Stomach (tissue), 9 donors: ENCODE measurements around the gene RBM39. TPM values are rescaled to one million over a fixed set of nuclear protein-coding genes. Genes with fewer than 3 reads are reported as not detected.
A peak's percentile ranks its signal among the peaks of the same experiment; 100 is the strongest.

Experiments used
- DNase-seq, 2 donors: peaks; one replicate each; pipeline versions ENCODE4 v3.0.0 to v3.0.0-alpha.2; 2013 to 2019
- H3K27ac ChIP-seq, 5 donors: fragments of 200-600 bp in 4 of 5; sonication (generic) in 4 of 5; one replicate each; pipeline ENCODE4 v1.5.1; 2013 to 2019; ENCODE audit warnings: mild to moderate bottlenecking in 1 of 5, moderate library complexity in 1 of 5
- H3K27me3 ChIP-seq, 3 donors: fragments of 200-600 bp; sonication (generic); one replicate each; pipeline ENCODE4 v1.5.1; 2017 to 2019; ENCODE audit warnings: mixed run types in 1 of 3
- H3K36me3 ChIP-seq, 4 donors: fragments of 200-600 bp; sonication (generic); 1 replicate in 3 of 4; 2 replicates in 1 of 4; pipeline ENCODE4 v1.5.1; 2016 to 2019
- H3K4me1 ChIP-seq, 4 donors: fragments of 200-600 bp; sonication (generic); one replicate each; pipeline ENCODE4 v1.5.1; 2016 to 2019
- H3K4me3 ChIP-seq, 4 donors: fragments of 200-600 bp; sonication (generic) in 3 of 4; one replicate each; pipeline ENCODE4 v1.5.1; 2016 to 2019; ENCODE audit warnings: mild to moderate bottlenecking in 1 of 4
- H3K9me3 ChIP-seq, 4 donors: fragments of 200-600 bp; sonication (generic); one replicate each; pipeline ENCODE4 v1.5.1; 2016 to 2019
- EP300 ChIP-seq: sonication (generic); formaldehyde crosslinking; IDR thresholded peaks from one replicate; pipeline ENCODE4 v1.6.1; 2017; ENCODE audit warnings: antibody characterized with exemption
- POLR2A ChIP-seq, 4 donors: fragments of 450-650 bp; IDR thresholded peaks; one replicate each; pipeline ENCODE4 v1.6.1; 2016; ENCODE audit warnings: antibody characterized with exemption in 4 of 4, control low read depth in 2 of 4, mild to moderate bottlenecking in 1 of 4, moderate library complexity in 1 of 4
- POLR2AphosphoS5 ChIP-seq, 3 donors: sonication (generic); formaldehyde crosslinking; IDR thresholded peaks; one replicate each; pipeline ENCODE4 v1.6.1; 2016; ENCODE audit warnings: antibody characterized with exemption in 3 of 3
- WGBS, 5 donors: extraction: QIAGEN DNeasy Blood & Tissue Kit in 3 of 5; methylation state at CpG; one replicate each; pipeline versions ENCODE4 v1.1.5 to v1.1.7; 2013 to 2018; 5-methylcytosine and 5-hydroxymethylcytosine counted together
- intact Hi-C: fragments of 100-400 bp; cut with DNase I; formaldehyde crosslinking; loops from one replicate; pipeline ENCODE4 v1.15.1; 2023; ENCODE audit warnings: low total_unique reads
- polyA plus RNA-seq, 3 donors: library from polyadenylated mRNA; stranded (reverse); fragments of 200-250 nt; gene quantifications; one replicate each; pipeline ENCODE4 v1.2.3, GENCODE V29; 2013
- total RNA-seq, 5 donors: library from RNA; depleted of rRNA; stranded (reverse); fragments of >200 nt; gene quantifications; one replicate each; pipeline versions ENCODE4 v1.1.0 to v1.2.3, GENCODE V29; 2014 to 2016
- TF ChIP-seq, protein P1 (sequence below), 7 experiments: fragments of 450-650 bp in 4 of 7; fragments of 200-600 bp in 3 of 7; sonication (generic) in 3 of 7; IDR thresholded peaks; one replicate each; pipeline ENCODE4 v1.5.1; 2016 to 2019; ENCODE audit warnings: antibody characterized with exemption in 7 of 7, control low read depth in 2 of 7, mild to moderate bottlenecking in 1 of 7
- donor health status: healthy with polysubstance abuse.
- donor health status: Bipolar disorder and iron deficiency.
- donor health status: healthy.

RBM39 gene
- total and polyA plus RNA-seq, 8 donors: 93.3 to 770 (median 396) TPM

DNA sequence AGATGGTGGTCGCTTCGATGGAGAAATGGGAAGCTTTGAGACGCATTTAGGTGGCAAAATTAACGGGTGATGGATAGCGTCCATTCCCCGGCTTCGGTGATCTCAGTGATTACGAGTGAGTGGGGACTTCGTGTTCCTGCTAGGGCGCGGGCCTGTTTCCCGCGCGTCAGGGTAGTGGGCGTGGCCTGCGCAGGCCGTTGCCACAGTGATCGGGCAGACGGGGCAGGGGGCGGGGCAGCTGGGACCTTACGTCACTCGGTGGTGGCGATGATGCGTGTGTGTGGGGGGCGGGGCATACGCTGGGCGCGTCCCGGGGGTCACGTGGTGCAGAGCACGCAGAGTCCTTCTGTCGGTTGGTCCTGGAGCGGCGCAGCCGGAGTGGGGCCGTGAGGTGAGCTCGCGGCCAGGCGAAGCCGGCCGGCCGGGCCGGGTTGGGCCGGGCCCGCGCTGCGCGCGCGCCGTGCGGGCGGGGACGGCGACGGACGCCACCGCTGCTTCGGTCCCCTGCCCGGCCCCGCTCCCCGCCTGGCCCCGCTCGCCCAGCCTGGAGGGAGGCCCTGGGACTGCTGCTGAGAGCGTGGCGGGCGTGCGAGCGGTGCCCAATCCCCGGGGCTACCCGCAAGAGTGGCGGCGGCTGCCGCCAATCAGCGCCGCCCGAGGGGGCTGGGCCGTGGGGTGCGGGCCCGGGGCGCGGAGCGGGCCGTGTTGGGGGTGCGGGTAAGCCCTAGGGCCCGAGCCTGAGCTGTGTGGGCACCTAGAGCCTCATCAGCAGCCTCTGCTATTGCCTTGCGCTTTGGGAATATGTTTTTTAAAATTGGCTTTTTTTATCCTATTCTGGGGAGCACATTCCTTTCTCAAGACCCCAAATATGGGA is 29.9 kb upstream of the RBM39 start, which contains the start of gene PHF20:
TSS of gene PHF20 (plus strand) at position 327 of the 874 bp plus-strand sequence. CDS start 29,508 bp downstream, outside the sequence.
- TF ChIP-seq, protein P1, sequence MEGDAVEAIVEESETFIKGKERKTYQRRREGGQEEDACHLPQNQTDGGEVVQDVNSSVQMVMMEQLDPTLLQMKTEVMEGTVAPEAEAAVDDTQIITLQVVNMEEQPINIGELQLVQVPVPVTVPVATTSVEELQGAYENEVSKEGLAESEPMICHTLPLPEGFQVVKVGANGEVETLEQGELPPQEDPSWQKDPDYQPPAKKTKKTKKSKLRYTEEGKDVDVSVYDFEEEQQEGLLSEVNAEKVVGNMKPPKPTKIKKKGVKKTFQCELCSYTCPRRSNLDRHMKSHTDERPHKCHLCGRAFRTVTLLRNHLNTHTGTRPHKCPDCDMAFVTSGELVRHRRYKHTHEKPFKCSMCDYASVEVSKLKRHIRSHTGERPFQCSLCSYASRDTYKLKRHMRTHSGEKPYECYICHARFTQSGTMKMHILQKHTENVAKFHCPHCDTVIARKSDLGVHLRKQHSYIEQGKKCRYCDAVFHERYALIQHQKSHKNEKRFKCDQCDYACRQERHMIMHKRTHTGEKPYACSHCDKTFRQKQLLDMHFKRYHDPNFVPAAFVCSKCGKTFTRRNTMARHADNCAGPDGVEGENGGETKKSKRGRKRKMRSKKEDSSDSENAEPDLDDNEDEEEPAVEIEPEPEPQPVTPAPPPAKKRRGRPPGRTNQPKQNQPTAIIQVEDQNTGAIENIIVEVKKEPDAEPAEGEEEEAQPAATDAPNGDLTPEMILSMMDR (IDR thresholded peaks at IDR 0.05): no peak
- TF ChIP-seq POLR2AphosphoS5 (IDR thresholded peaks at IDR 0.05): peak; percentile 95 to 96 (median 96)
- TF ChIP-seq POLR2A (IDR thresholded peaks at IDR 0.05): peak in 1 of 4 donors; percentile 55
- TF ChIP-seq EP300: peak; percentile 98
- peaks cover 0 to 14% (median 8%) of the 10 kb centered on the region in 4 donors for H3K36me3 ChIP-seq
- peak within 1 kb of the TSS; percentile 93 to 97 (median 95) for H3K27ac ChIP-seq
- H3K27me3 ChIP-seq: no peaks in the 10 kb centered on the region
- peaks cover 58 to 85% (median 74%) of the 10 kb centered on the region in 4 donors for H3K4me1 ChIP-seq
- H3K4me3 ChIP-seq: peak within 1 kb of the TSS; percentile 60 to 79 (median 66)
- no peaks in the 10 kb centered on the region for H3K9me3 ChIP-seq
- intact Hi-C loops: no loop called here
- DNase-seq: peak; percentile 99 to 100
- WGBS, 5 donors: 2 to 9% (median 3%) methylated on average over 23 to 87 of the region's 87 CpGs

DNA sequence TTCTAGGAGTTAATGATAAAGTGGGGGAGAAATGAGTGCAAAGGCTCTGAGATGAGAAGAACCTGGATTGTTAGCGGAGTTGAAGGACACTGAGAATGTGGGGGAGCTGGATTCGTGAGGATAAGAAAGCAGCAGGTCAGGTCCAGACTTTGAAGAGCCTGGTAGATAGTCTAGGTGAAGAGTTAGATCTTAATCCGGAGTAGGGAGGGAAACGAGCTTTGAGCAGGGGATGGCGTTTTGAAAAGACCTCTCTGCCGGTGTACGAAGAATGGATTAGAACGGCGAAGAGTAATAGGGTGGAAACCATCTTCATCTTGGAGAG is 29.3 kb upstream of the RBM39 start:
- Histone ChIP-seq H3K9me3 (no peaks in the 10 kb centered on the region), H3K4me3 (peak overlapping the region in 3 of 4 donors; percentile 60 to 79 (median 68)), H3K4me1 (peaks cover 52 to 79% (median 68%) of the 10 kb centered on the region in 4 donors), H3K36me3 (peaks cover 0 to 14% (median 8%) of the 10 kb centered on the region in 4 donors), H3K27me3 (no peaks in the 10 kb centered on the region), H3K27ac (peak overlapping the region; percentile 93 to 97 (median 95))
- 70 to 79% (median 78%) methylated on average over 9 of the region's 9 CpGs for WGBS, 5 donors
- intact Hi-C loops: no loop called here
- no peak for DNase-seq
- TF ChIP-seq POLR2A (IDR thresholded peaks at IDR 0.05) (no peak), POLR2AphosphoS5 (IDR thresholded peaks at IDR 0.05) (no peak), EP300 (no peak)
- TF ChIP-seq, protein P1 (IDR thresholded peaks at IDR 0.05): no peak

DNA sequence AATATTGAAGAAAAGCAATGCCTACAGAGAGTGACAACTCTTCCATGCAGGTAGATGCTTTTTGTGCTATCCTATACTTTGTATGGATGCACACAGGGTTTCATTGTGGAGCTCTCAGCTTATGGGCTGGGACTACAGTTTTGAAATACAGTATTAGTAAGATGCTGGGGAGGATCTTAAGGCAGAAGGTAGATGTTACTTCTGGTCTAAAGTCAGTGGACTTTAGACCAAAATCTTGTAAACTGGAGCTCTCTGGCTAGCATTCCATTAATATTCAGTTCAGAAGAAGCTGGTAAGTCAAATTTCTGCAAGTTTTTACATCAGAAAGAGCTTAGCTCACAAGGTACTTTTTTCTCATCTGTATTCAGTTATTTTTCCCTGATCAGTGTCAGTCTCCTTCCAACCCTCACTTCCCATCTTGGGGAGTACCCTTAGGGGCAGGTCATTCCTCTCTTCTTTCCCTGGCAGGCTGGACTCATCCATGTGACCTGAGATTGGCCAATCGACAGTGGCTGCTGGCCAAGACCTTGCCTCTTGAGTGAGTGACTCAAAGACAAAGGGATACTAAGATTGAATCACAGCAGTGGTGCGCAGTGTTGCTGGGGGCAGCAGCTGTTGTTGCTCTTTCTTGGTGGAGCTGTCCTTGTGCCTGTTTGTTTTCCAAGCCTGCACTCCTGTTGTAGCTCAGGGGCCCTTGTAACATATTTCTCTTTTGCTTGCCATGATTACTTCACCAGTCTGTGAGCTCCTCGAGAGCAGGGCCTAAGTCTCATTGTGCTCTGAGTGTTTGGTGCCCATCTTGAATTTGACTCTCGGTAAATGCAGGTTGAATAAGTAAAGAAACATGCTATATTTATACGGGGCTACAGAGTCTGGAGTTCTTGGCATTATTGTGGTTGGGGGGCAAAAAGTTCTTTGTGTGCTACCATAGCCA is 26.9 kb upstream of the RBM39 start:
- Histone ChIP-seq H3K4me1 (peaks cover 43 to 56% (median 52%) of the 10 kb centered on the region in 4 donors), H3K27me3 (no peaks in the 10 kb centered on the region), H3K27ac (peak overlapping the region; percentile 70 to 97 (median 95)), H3K9me3 (no peaks in the 10 kb centered on the region), H3K36me3 (peaks cover 0 to under 1% (median under 1%) of the 10 kb centered on the region in 4 donors), H3K4me3 (no peak overlapping the region)
- TF ChIP-seq, protein P1 (IDR thresholded peaks at IDR 0.05): no peak
- TF ChIP-seq POLR2AphosphoS5 (IDR thresholded peaks at IDR 0.05): peak; percentile 82 to 93 (median 91)
- DNase-seq: peak; percentile 85 to 88
- intact Hi-C loops: no loop called here
- WGBS, 5 donors: 50 to 64% (median 58%) methylated on average over 5 of the region's 5 CpGs
